Measurements from ENCODE around the gene PPID. TPM values are rescaled to one million over a fixed set of nuclear protein-coding genes. Genes with fewer than 3 reads are reported as not detected.
"Not testable (repeated sequence)": the region's sequence is repeated elsewhere in the genome, so short reads cannot be mapped to it uniquely, and the experiment has no call there.

PPID gene
- total RNA-seq, 2 experiments from 2014 or later: 70.8 to 78.2 TPM

DNA sequence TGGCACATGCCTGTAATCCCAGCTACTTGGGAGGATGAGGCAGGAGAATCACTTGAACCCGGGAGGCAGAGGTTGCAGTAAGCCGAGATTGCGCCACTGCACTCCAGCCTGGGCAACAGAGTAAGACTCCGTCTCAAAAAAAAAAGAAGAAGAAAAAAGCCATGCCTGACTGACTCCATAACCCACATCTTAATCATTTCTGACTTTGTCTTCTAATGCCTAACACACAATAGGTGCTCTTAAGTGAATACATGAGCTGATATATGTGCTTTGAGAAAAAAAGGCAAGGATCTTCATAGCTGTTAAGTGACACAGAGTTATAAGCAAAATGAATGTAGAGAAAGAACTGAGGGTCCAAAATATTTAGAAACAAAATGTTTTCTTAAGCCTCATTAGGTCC, 10.6 kb downstream of the PPID start:
- H3K4me3 Mint-ChIP-seq: not testable (repeated sequence)
- H3K36me3 Mint-ChIP-seq: peaks cover 52% of the 10 kb centered on the region

DNA sequence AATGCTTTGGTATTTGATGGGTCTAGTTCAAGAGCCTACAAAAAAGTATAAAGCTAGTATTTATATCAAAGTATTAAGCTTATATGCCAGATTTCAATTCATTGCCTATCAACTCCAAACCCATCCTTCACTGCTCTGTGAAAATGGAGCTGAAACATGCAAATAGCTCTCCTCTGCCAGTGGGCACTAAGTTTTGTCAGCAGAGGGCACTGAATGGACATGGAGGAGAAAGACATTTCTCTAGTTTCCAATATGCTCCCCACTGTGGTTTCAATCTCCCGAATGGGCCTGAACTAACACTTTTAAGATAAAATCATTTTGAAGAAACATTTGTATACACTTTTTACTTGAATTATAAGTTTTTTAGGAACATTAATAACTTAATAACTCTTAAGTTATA, 12.4 kb downstream of the PPID start:
- no peak for DNase-seq
- Mint-ChIP-seq H3K4me1 (peaks cover 2% of the 10 kb centered on the region), H3K27ac (no peak overlapping the region), H3K9me3 (no peaks in the 10 kb centered on the region), H3K4me3 (no peak overlapping the region), H3K27me3 (no peaks in the 10 kb centered on the region), H3K36me3 (peaks cover 51% of the 10 kb centered on the region)

More for the DNA sequence above, 10.6 kb downstream of the PPID start:
- H3K27me3 Mint-ChIP-seq, H3K4me1 Mint-ChIP-seq, DNase-seq, H3K27ac Mint-ChIP-seq, H3K9me3 Mint-ChIP-seq: not testable (repeated sequence)

DNA sequence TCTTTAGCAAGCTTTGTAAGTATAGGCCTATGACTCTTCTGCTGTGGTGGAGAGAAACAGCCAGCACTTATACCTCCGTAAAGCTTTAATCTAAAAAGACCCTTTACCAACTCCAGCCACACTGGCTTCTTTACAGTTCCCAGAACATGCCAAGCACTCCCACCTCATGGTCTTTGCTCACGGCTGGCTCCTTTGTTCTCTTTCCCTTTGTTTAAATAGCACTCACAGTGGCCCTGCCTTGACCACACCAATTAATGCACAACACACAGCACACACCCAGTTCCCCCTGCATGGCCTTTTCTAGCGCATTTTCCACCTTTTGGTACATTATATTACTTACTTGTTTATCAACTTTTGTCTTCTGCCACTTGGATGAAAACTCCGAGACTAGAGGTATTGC, 18.9 kb downstream of the PPID start:
- peaks cover 23% of the 10 kb centered on the region for H3K36me3 Mint-ChIP-seq
- no peak for DNase-seq
- no peaks in the 10 kb centered on the region for H3K27me3 Mint-ChIP-seq
- no peaks in the 10 kb centered on the region for H3K4me1 Mint-ChIP-seq
- H3K27ac Mint-ChIP-seq: no peak overlapping the region
- H3K4me3 Mint-ChIP-seq: no peak overlapping the region
- no peaks in the 10 kb centered on the region for H3K9me3 Mint-ChIP-seq

DNA sequence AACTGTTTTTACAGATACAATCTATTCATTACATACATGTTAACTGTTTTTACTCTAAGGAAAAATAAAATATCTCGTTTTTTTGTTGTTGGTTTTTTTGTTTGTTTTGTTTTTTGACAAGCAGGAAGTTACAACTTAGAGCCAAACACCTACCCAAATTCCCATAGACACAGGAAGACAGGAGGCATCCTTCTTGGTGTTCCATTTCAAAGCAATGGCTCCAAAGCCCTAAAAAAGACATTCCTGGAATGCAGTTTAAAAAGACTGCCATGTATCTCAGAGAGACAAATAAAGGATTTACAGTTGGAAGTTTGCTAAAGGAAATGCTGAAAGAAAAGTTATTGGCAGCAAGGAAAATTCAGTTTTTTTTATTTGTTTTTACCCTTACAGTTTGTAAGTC, 34.4 kb downstream of the PPID start:
- Mint-ChIP-seq H3K36me3 (peaks cover 10% of the 10 kb centered on the region), H3K9me3 (no peaks in the 10 kb centered on the region), H3K27me3 (no peaks in the 10 kb centered on the region), H3K4me3 (no peak overlapping the region), H3K4me1 (no peaks in the 10 kb centered on the region), H3K27ac (no peak overlapping the region)
- no peak for DNase-seq

DNA sequence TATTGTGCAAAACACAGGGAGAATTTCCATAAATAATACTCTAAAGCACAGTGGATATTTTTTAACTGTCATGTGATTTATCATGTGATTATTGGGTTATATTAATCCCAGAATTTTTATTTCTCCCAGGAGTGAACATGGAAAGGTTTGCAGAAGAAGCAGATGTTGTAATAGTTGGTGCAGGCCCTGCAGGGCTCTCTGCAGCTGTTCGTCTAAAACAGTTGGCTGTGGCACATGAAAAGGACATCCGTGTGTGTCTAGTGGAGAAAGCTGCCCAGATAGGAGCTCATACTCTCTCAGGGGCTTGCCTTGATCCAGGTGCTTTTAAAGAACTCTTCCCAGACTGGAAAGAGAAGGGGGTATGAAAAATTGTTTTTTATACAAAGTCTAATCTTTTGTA, 41.1 kb downstream of the PPID start:
- Mint-ChIP-seq H3K9me3 (no peaks in the 10 kb centered on the region), H3K36me3 (peaks cover 12% of the 10 kb centered on the region), H3K4me1 (no peaks in the 10 kb centered on the region), H3K27ac (no peak overlapping the region), H3K4me3 (no peak overlapping the region), H3K27me3 (no peaks in the 10 kb centered on the region)
- DNase-seq: no peak

DNA sequence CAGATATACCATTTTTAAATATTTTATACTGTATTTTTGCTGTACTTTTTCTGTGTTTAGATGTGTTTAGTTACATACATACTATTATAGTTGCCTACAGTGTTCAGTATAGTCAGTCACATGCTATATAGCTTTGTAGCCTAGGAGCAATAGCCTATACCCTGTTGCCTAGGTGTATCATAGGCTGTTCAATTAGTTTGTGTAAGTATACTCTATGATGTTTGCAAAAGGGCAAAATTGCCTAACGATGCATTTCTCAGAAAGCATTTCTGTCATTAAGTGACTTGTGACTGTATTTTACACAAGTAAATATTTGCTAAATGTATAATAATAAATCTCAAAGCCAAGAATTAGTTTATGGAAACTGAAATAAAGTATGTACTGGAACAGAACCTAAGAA, 41.6 kb downstream of the PPID start:
- no peak for DNase-seq
- Mint-ChIP-seq H3K27me3 (no peaks in the 10 kb centered on the region), H3K4me1 (peaks cover 3% of the 10 kb centered on the region), H3K27ac (no peak overlapping the region), H3K9me3 (no peaks in the 10 kb centered on the region), H3K4me3 (no peak overlapping the region), H3K36me3 (peaks cover 9% of the 10 kb centered on the region)

DNA sequence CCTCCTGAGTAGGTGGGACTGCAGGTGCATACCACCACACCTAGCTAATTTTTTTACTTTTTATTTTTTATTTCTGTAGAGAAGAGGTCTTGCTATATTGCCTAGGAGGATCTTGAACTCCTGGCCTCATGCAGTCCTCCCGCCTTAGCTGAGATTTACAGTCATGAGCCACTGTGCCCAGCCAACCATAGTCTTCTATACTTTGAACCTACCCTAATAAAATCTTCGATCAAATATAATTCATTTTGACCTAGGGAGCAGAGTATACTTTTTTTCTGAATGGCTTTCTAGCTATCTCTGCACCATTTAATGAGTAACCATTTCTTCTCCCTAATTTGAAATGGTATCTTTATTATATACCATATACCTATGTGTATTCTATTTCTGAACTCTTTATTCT, 44.4 kb downstream of the PPID start:
- H3K36me3 Mint-ChIP-seq: peaks cover 6% of the 10 kb centered on the region
- H3K27me3 Mint-ChIP-seq: no peaks in the 10 kb centered on the region
- DNase-seq: no peak
- H3K4me1 Mint-ChIP-seq: peaks cover 5% of the 10 kb centered on the region
- H3K4me3 Mint-ChIP-seq: no peak overlapping the region
- no peaks in the 10 kb centered on the region for H3K9me3 Mint-ChIP-seq
- no peak overlapping the region for H3K27ac Mint-ChIP-seq

DNA sequence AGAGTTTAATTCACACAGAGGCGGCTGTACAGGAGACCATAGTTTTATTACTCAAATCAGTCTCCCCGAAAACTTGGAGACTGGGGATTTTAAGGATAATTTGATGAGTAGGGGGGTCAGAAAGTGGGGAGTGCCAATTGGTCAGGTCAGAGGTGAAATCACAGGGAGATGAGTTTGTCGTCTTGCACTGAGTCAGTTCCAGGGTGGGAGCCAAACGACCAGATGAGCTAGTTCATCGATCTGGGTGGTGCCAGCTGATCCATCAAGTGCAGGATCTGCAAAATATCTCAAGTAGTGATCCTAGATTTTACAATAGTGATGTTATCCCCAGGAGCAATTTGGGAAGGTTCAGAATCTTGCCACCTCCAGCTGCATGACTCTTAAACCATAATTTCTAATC, 47.1 kb downstream of the PPID start:
- Mint-ChIP-seq H3K27me3 (no peaks in the 10 kb centered on the region), H3K9me3 (no peaks in the 10 kb centered on the region), H3K4me3 (no peak overlapping the region), H3K4me1 (peaks cover 11% of the 10 kb centered on the region), H3K27ac (no peak overlapping the region), H3K36me3 (peaks cover 4% of the 10 kb centered on the region)
- no peak for DNase-seq

DNA sequence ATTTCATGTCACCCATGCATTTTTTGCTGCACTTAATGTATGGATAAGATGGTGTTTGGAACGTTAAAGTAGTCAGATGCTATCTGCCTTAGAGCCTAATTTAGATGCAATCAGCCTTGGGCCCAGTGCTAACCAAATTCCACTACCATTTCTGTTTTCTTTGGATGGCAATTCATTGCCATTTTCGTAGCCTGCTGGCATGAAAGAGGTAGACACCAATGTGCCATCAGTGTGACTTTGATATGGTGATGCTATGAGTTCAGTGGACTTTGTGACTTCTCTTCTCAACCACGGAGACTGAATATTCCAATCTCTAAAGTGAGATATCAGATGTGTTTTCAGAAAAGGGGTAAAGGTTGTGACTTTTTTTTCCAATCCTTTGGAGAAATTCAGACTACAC, 49.6 kb downstream of the PPID start:
- Mint-ChIP-seq H3K27ac (no peak overlapping the region), H3K9me3 (no peaks in the 10 kb centered on the region)

DNA sequence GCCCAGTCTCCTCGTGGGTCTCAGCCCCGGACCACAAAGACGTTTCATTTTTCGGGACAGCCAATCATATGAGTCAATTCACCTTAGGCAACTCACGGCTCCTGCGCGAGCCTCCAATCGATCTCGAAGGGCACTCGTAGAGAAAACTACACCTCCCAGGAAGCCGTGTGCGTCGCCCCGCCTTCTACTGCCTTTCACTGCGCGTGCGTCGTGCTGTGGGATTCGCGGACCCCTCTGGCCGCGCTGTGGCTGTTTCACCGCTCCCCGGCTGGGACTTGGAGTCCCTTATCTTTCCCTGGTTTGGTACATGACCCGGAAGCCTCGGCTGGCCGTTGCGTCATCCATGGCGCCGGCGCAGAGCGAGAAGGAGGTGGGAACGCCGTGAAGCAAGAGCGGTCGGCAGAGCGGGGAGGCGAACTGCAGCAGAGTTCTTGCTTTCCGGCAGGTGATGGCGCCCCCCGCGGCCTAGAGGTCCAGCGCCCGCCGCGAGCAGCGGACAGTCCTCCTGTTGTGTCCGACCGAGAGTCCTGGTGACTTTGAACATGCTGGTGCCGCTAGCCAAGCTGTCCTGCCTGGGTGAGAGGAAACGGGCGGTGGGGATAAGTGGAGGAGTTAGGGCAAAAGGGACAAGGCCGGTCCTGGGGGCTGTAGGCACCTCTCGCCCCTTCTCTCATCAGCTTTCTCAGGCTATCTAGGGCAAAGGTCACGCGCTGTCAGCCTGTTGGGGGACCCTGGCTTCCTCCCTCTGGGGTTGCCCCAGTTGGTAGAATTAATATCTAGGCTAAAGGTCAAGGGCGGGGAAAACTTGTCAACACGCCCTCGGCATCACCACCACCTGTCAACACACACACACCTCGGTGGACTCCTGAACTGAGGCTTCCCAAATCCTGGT, 51.0 kb downstream of the PPID start, which contains the start of gene ETFDH:
Gene ETFDH (plus strand): TSS at position 382 of the 892 bp plus-strand sequence. CDS start 161 bp downstream, at position 543.
- peak; percentile 98 for DNase-seq
- Mint-ChIP-seq H3K27ac (peak within 1 kb of the TSS; percentile 98), H3K36me3 (peaks cover 14% of the 10 kb centered on the region), H3K9me3 (no peaks in the 10 kb centered on the region), H3K4me1 (peaks cover 24% of the 10 kb centered on the region), H3K4me3 (peak within 1 kb of the TSS; percentile 98), H3K27me3 (no peaks in the 10 kb centered on the region)

More for the DNA sequence above, 49.6 kb downstream of the PPID start:
- Mint-ChIP-seq H3K36me3 (peaks cover 12% of the 10 kb centered on the region), H3K4me3 (no peak overlapping the region), H3K27me3 (no peaks in the 10 kb centered on the region), H3K4me1 (peaks cover 24% of the 10 kb centered on the region)
- DNase-seq: no peak

DNA sequence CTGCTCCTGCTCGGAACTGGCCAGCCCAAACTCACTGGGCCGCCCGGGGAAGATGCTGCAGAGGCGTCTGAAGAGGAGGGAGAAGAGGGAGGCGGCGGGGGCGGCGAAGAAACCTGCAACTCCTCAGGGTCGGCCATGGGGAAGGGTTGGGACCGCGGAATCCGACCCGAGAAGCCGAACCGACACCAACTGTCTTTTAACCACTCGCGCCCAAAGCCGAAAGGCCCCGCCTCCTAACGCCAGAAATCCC, 51.6 kb downstream of the PPID start, which contains the start of gene C4orf46:
Gene C4orf46 (minus strand): TSS at position 223 of the 250 bp plus-strand sequence. CDS start 86 bp downstream, at position 137.
- no peaks in the 10 kb centered on the region for H3K27me3 Mint-ChIP-seq

DNA sequence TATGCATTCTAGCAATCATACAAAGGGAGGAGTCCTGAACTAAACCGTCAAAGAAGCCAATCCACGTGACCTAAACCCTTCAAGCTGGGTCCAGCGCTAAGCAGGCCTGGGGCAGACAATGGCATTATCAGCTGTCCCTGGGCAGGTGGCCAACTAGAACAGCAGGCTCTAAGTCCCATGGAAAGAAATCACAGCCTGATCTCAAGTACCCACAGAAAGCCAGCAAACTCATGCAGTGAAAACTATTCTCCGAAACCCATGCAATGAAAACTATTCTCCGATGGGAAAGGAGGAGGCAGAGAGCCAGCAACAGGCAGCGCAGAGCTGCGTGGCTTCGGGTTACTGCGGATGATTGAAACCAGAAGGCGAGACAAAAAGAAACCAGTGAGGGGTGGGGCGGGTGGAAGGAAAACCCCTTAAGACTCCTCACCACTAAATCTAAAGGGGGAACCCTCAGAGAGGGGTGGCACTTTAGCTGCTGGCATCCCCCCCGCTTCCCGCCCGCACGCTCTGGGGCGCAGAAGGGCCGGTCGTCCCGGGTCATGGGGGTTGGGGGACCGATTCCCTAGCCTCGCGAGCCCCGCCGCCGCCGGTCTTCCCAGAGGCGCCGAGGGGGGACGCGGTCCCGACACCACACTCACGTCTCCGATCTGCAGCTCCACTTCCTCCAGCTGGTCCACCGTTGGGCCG, 52.1 kb downstream of the PPID start:
- peaks cover 21% of the 10 kb centered on the region for H3K4me1 Mint-ChIP-seq
- peak; percentile 72 for DNase-seq
- H3K27ac Mint-ChIP-seq: peak overlapping the region; percentile 98
- no peaks in the 10 kb centered on the region for H3K9me3 Mint-ChIP-seq
- H3K4me3 Mint-ChIP-seq: peak overlapping the region; percentile 98
- H3K27me3 Mint-ChIP-seq: no peaks in the 10 kb centered on the region
- peaks cover 17% of the 10 kb centered on the region for H3K36me3 Mint-ChIP-seq

More for the DNA sequence above, 51.6 kb downstream of the PPID start, which contains the start of gene C4orf46:
- H3K4me3 Mint-ChIP-seq: peak within 1 kb of the TSS; percentile 98
- no peak for DNase-seq
- H3K36me3 Mint-ChIP-seq: peaks cover 14% of the 10 kb centered on the region
- H3K27ac Mint-ChIP-seq: peak within 1 kb of the TSS; percentile 98
- no peaks in the 10 kb centered on the region for H3K9me3 Mint-ChIP-seq
- peaks cover 21% of the 10 kb centered on the region for H3K4me1 Mint-ChIP-seq

DNA sequence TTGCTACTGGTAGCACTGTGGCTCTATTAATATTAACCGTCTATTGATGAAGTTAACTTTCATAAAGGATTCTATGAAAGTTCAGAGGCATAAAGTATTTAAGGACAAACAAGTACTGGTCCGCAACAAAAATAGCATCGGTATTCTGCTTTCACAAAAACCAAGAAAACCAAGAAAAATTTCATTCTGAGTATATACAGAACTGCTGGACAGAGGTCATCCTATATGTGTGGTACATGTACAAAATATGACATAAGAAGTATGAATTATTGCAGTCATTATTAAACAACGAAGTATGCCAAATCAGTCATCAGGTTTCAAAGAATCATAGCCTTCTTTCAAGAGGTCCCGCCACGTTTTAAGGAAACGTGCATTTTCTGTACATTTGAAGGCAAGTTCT, 53.9 kb downstream of the PPID start:
- Mint-ChIP-seq H3K4me3 (no peak overlapping the region), H3K36me3 (peaks cover 25% of the 10 kb centered on the region), H3K9me3 (no peaks in the 10 kb centered on the region), H3K4me1 (peaks cover 21% of the 10 kb centered on the region), H3K27ac (no peak overlapping the region), H3K27me3 (no peaks in the 10 kb centered on the region)
- DNase-seq: no peak

DNA sequence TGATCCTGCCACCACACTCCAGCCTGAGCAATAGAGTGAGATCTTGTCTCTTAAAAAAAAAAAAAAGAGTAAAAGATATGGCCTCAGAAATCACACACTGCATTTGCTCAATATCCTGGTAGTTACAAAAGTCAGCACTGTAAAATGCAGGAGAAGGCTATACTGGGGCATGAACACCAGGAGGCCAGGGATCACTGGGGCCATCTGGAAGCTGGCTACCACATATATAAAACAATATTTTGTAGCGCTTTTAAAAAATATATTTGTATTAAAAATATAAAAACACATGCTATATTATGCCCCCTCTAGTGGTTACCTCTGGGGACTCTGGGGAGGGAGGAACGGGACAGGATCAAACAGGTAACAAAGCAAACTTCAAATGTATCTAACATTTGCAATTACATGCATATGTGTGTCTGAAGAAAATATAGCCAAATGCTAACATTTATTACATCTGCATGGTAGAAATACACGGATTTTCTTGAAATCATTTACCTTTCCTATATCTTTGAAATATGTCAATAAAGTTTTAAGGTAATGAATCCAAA, 55.5 kb downstream of the PPID start:
- no peak overlapping the region for H3K27ac Mint-ChIP-seq
- peaks cover 19% of the 10 kb centered on the region for H3K4me1 Mint-ChIP-seq
- peaks cover 25% of the 10 kb centered on the region for H3K36me3 Mint-ChIP-seq
- H3K4me3 Mint-ChIP-seq: no peak overlapping the region
- DNase-seq: peak; percentile 15
- H3K9me3 Mint-ChIP-seq: no peaks in the 10 kb centered on the region
- H3K27me3 Mint-ChIP-seq: no peaks in the 10 kb centered on the region

DNA sequence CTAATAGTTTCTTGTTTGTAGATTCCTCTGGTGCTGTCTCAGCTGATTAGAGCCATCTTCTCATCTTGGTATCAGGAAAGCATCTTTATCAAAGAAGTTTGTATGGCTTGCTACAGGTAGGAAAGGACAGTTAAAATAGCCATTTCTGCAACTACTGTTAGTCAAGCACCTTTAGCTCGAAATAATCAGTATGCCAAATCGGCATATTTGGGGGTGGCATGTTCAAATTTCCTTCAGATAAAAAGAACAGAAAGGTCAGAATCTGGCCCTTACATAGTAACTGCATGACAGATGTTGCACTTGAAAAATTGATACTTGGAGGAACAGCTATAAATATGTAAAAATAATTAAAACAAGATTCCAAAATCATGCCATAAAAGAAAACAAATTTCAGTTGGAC, 56.3 kb downstream of the PPID start:
- Mint-ChIP-seq H3K4me3 (no peak overlapping the region), H3K27ac (no peak overlapping the region), H3K4me1 (peaks cover 17% of the 10 kb centered on the region), H3K36me3 (peaks cover 25% of the 10 kb centered on the region), H3K27me3 (no peaks in the 10 kb centered on the region), H3K9me3 (no peaks in the 10 kb centered on the region)
- no peak for DNase-seq
